Fibroblast of lung (primary cell): Measurements from ENCODE around the gene FAM25A. TPM values are rescaled to one million over a fixed set of nuclear protein-coding genes. Genes with fewer than 3 reads are reported as not detected.
"Not testable (repeated sequence)": the region's sequence is repeated elsewhere in the genome, so short reads cannot be mapped to it uniquely, and the experiment has no call there.

Source experiments
- DNase-seq, 2 donors: peaks; one replicate each; pipeline versions ENCODE4 v3.0.0 to v3.0.0-alpha.2; 2010; ENCODE audit warnings: low read depth in 2 of 2
- H2AFZ ChIP-seq: 2 replicates; pipeline ENCODE4 v1.5.1; 2012; ENCODE audit warnings: low read length, control low read depth, inconsistent platforms
- H3K27ac ChIP-seq: 2 replicates; pipeline ENCODE4 v1.5.1; 2011; ENCODE audit warnings: low read length, control low read depth; ENCODE audit not compliant: insufficient read depth
- H3K27me3 ChIP-seq: 2 replicates; pipeline ENCODE4 v1.5.1; 2011; ENCODE audit warnings: mild to moderate bottlenecking, low read length; ENCODE audit not compliant: control insufficient read depth, insufficient read depth
- H3K36me3 ChIP-seq: 2 replicates; pipeline ENCODE4 v1.5.1; 2011; ENCODE audit warnings: low read length; ENCODE audit not compliant: control insufficient read depth, insufficient read depth
- H3K4me1 ChIP-seq: 2 replicates; pipeline ENCODE4 v1.5.1; 2011; ENCODE audit warnings: low read length; ENCODE audit not compliant: control insufficient read depth, insufficient read depth; ENCODE audit errors: extremely low read depth
- H3K4me2 ChIP-seq: 2 replicates; pipeline ENCODE4 v1.5.1; 2011; ENCODE audit warnings: low read length, control low read depth; ENCODE audit not compliant: insufficient read depth; ENCODE audit errors: extremely low read depth
- H3K4me3 ChIP-seq, 4 experiments: fragments of 200-600 bp in 1 of 4; sonication (generic) in 1 of 4; replicated peaks in 1 of 4; 2 replicates each; pipeline ENCODE4 v1.5.1; 2011 to 2016; ENCODE audit warnings: low read length in 4 of 4, low read depth in 3 of 4, mild to moderate bottlenecking in 3 of 4, control low read depth in 2 of 4, inconsistent platforms in 1 of 4, mixed read lengths in 1 of 4; ENCODE audit not compliant: insufficient read depth in 1 of 4; ENCODE audit errors: control extremely low read depth in 1 of 4
- H3K79me2 ChIP-seq: 2 replicates; pipeline ENCODE4 v1.5.1; 2012; ENCODE audit warnings: mild to moderate bottlenecking, low read length, inconsistent platforms; ENCODE audit not compliant: control insufficient read depth, insufficient read depth
- H3K9ac ChIP-seq: 2 replicates; pipeline ENCODE4 v1.5.1; 2011; ENCODE audit warnings: mild to moderate bottlenecking, low read length, control low read depth; ENCODE audit not compliant: insufficient read depth
- H3K9me3 ChIP-seq: 2 replicates; pipeline ENCODE4 v1.5.1; 2012; ENCODE audit warnings: low read depth, low read length; ENCODE audit not compliant: control insufficient read depth, insufficient read depth
- H4K20me1 ChIP-seq: 2 replicates; pipeline ENCODE4 v1.5.1; 2011; ENCODE audit warnings: low read length; ENCODE audit not compliant: control insufficient read depth, insufficient read depth; ENCODE audit errors: extremely low read depth
- EZH2 ChIP-seq: IDR thresholded peaks from 2 replicates; pipeline ENCODE4 v1.5.1; 2012; ENCODE audit warnings: low read length, control low read depth, mild to moderate bottlenecking; ENCODE audit errors: missing control alignments
- polyA plus RNA-seq, 2 donors: library from polyadenylated mRNA; depleted of rRNA in 1 of 2; stranded (reverse) in 1 of 2; unstranded in 1 of 2; fragments of >200 nt; gene quantifications; 2 replicates each; pipeline ENCODE4 v1.2.1, GENCODE V29; 2011 to 2012; ENCODE audit warnings: missing spikeins in 1 of 2
- total RNA-seq: library from RNA; depleted of rRNA; stranded (reverse); fragments of >200 nt; gene quantifications from 2 replicates; pipeline ENCODE4 v1.2.1, GENCODE V29; 2014
- TF ChIP-seq, protein P1 (sequence below), 2 donors: IDR thresholded peaks in 1 of 2; conservative IDR thresholded peaks in 1 of 2; 1 replicate in 1 of 2; 2 replicates in 1 of 2; pipeline ENCODE4 v1.5.1; 2011 to 2012; ENCODE audit warnings: low read length in 2 of 2, control low read depth in 1 of 2, inconsistent platforms in 1 of 2, low read depth in 1 of 2, mild to moderate bottlenecking in 1 of 2

Gene FAM25A
- total and polyA plus RNA-seq, 2 donors (not counting 1 experiment from before 2014, with no cell fraction given): not detected

DNA sequence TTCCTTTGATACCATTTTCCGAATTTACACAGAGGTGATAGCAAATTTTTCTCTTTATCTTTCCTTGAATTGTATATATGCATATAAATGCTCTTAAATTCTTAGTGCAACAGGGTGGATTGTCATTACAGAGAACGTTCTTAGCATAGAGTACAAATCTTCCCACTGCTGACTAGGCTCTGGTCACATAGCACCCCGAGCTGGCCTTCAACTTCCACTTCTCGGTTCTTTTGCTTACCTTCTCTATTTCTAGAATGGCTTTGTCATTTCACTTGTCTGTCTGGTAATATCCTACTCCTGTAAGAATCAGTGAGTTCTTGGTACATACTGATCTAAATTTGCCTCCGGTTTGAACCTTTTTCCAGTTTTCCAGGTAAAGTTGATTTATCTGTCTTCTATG lies 38.4 kb upstream of the FAM25A start:
- TF ChIP-seq EZH2: no peak
- H3K79me2 ChIP-seq: no peaks in the 10 kb centered on the region
- H3K27me3 ChIP-seq: no peaks in the 10 kb centered on the region
- no peaks in the 10 kb centered on the region for H3K9me3 ChIP-seq
- H4K20me1 ChIP-seq: no peaks in the 10 kb centered on the region
- no peak overlapping the region for H3K27ac ChIP-seq
- no peak for DNase-seq
- no peaks in the 10 kb centered on the region for H3K4me1 ChIP-seq
- no peaks in the 10 kb centered on the region for H3K36me3 ChIP-seq
- no peak overlapping the region for H3K9ac ChIP-seq
- no peak overlapping the region for H3K4me3 ChIP-seq
- H3K4me2 ChIP-seq: no peak overlapping the region
- H2AFZ ChIP-seq: no peak overlapping the region

DNA sequence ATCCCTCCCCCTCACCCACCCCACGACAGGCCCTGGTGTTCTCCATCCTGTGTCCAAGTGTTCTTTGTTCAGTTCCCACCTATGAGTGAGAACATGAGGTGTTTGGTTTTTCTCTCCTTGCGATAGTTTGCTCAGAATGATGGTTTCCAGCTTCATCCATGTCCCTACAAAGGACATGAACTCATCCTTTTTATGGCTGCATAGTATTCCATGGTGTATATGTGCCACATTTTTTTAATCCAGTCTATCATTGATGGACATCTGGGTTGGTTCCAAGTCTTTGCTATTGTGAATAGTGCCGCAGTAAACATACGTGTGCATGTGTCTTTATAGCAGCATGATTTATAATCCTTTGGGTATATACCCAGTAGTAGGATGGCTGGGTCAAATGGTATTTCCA lies 35.6 kb upstream of the FAM25A start:
- H3K36me3 ChIP-seq, H3K9ac ChIP-seq, H3K27me3 ChIP-seq, H3K4me2 ChIP-seq, H3K4me1 ChIP-seq, H3K27ac ChIP-seq, H3K4me3 ChIP-seq, H4K20me1 ChIP-seq, H2AFZ ChIP-seq, DNase-seq, H3K9me3 ChIP-seq, H3K79me2 ChIP-seq: not testable (repeated sequence)

DNA sequence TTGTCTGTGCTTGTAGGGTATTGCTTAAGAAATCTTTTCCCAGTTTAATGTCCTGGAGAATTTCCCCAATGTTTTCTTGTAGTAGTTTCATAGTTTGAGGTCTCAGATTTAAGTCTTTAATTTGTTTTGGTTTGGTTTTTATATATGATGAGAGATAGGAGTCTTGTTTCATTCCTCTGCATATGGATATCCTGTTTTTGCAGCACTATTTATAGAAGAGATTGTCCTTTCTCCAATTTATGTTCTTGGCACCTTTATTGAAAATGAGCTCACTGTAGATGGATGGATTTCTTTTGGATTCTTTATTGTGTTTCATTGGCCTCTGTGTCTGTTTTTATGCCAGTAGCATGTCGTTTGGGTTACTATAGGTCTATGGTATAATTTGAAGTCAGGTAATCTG lies 31.6 kb upstream of the FAM25A start:
- Histone ChIP-seq H4K20me1 (no peaks in the 10 kb centered on the region), H2AFZ (no peak overlapping the region), H3K9me3 (no peaks in the 10 kb centered on the region), H3K27ac (no peak overlapping the region), H3K9ac (no peak overlapping the region), H3K4me3 (no peak overlapping the region), H3K4me1 (no peaks in the 10 kb centered on the region), H3K27me3 (no peaks in the 10 kb centered on the region), H3K79me2 (no peaks in the 10 kb centered on the region), H3K4me2 (no peak overlapping the region), H3K36me3 (no peaks in the 10 kb centered on the region)
- TF ChIP-seq, protein P1, sequence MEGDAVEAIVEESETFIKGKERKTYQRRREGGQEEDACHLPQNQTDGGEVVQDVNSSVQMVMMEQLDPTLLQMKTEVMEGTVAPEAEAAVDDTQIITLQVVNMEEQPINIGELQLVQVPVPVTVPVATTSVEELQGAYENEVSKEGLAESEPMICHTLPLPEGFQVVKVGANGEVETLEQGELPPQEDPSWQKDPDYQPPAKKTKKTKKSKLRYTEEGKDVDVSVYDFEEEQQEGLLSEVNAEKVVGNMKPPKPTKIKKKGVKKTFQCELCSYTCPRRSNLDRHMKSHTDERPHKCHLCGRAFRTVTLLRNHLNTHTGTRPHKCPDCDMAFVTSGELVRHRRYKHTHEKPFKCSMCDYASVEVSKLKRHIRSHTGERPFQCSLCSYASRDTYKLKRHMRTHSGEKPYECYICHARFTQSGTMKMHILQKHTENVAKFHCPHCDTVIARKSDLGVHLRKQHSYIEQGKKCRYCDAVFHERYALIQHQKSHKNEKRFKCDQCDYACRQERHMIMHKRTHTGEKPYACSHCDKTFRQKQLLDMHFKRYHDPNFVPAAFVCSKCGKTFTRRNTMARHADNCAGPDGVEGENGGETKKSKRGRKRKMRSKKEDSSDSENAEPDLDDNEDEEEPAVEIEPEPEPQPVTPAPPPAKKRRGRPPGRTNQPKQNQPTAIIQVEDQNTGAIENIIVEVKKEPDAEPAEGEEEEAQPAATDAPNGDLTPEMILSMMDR (conservative IDR thresholded peaks at IDR 0.05 in 1 of 2, IDR thresholded peaks at IDR 0.05 in 1 of 2; ENCODE audit: low read depth in 1 of 2, low read length in 2 of 2): no peak
- TF ChIP-seq EZH2: no peak
- no peak for DNase-seq

DNA sequence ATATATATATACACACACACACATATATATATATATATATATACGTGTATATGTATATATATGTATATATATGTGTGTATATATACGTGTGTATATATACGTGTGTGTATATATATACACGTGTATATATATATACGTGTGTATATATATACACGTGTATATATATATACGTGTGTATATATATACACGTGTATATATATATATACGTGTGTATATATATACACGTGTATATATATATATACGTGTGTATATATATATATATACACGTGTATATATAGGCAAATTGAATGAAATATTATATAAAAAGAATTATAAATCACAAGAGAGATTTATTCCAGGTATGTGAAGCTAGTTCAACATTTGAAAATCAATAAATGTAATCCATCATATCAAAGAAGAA lies 28.7 kb upstream of the FAM25A start:
- H3K27me3 ChIP-seq, H3K9me3 ChIP-seq, H3K79me2 ChIP-seq, DNase-seq, H3K4me2 ChIP-seq, H3K9ac ChIP-seq, H3K36me3 ChIP-seq, H4K20me1 ChIP-seq, H3K27ac ChIP-seq, H3K4me1 ChIP-seq, H3K4me3 ChIP-seq, H2AFZ ChIP-seq: not testable (repeated sequence)
